ENCODE results near the gene CELSR1.
A peak's percentile ranks its signal among the peaks of the same experiment; 100 is the strongest.

The CELSR1 gene

GRCh38 chr22:46428602-46429324, 108.7 kb downstream of the CELSR1 start:
- DNase-seq (ENCODE audit: low read depth in 1 of 2, low spot score in 1 of 2), result no peak

GRCh38 chr22:46428171-46428570, 109.2 kb downstream of the CELSR1 start:
- no peak for DNase-seq (ENCODE audit: low read depth in 1 of 2, low spot score in 1 of 2)

GRCh38 chr22:46425016-46425415, 112.4 kb downstream of the CELSR1 start:
- DNase-seq (ENCODE audit: low read depth in 1 of 2, low spot score in 1 of 2), result no peak

GRCh38 chr22:46424496-46424895, 112.9 kb downstream of the CELSR1 start:
- no peak for DNase-seq (ENCODE audit: low read depth in 1 of 2, low spot score in 1 of 2)

GRCh38 chr22:46422896-46423295, 114.5 kb downstream of the CELSR1 start:
- DNase-seq (ENCODE audit: low read depth in 1 of 2, low spot score in 1 of 2), result no peak

GRCh38 chr22:46421267-46421666, 116.2 kb downstream of the CELSR1 start:
- peak in 1 of 2 donors; percentile 15 for DNase-seq (ENCODE audit: low read depth in 1 of 2, low spot score in 1 of 2)

GRCh38 chr22:46419754-46420571, 117.5 kb downstream of the CELSR1 start:
- no peak for DNase-seq (ENCODE audit: low read depth in 1 of 2, low spot score in 1 of 2)

- DNase-seq (ENCODE audit: low read depth in 1 of 2, low spot score in 1 of 2), result no peak
Measured at GRCh38 chr22:46418827-46419226, 118.6 kb downstream of the CELSR1 start.

- no peak for DNase-seq (ENCODE audit: low read depth in 1 of 2, low spot score in 1 of 2)
Measured at GRCh38 chr22:46417769-46418168, 119.7 kb downstream of the CELSR1 start.

GRCh38 chr22:46416891-46417580, 120.4 kb downstream of the CELSR1 start:
- no peak for DNase-seq (ENCODE audit: low read depth in 1 of 2, low spot score in 1 of 2)

- DNase-seq (ENCODE audit: low read depth in 1 of 2, low spot score in 1 of 2), result no peak
Measured at GRCh38 chr22:46416520-46416871, 120.9 kb downstream of the CELSR1 start.

- DNase-seq (ENCODE audit: low read depth in 1 of 2, low spot score in 1 of 2), result no peak
Measured at GRCh38 chr22:46415776-46416519, 121.5 kb downstream of the CELSR1 start.

GRCh38 chr22:46414704-46415103, 122.7 kb downstream of the CELSR1 start:
- no peak for DNase-seq (ENCODE audit: low read depth in 1 of 2, low spot score in 1 of 2)

- no peak for DNase-seq (ENCODE audit: low read depth in 1 of 2, low spot score in 1 of 2)
Measured at GRCh38 chr22:46413725-46414379, 123.6 kb downstream of the CELSR1 start.

GRCh38 chr22:46411347-46411746, 126.1 kb downstream of the CELSR1 start:
- DNase-seq (ENCODE audit: low read depth in 1 of 2, low spot score in 1 of 2), result no peak

- DNase-seq (ENCODE audit: low read depth in 1 of 2, low spot score in 1 of 2), result no peak
Measured at GRCh38 chr22:46410291-46410808, 127.1 kb downstream of the CELSR1 start.

- no peak for DNase-seq (ENCODE audit: low read depth in 1 of 2, low spot score in 1 of 2)
Measured at GRCh38 chr22:46409631-46410210, 127.7 kb downstream of the CELSR1 start.

- DNase-seq (ENCODE audit: low read depth in 1 of 2, low spot score in 1 of 2), result no peak
Measured at GRCh38 chr22:46408568-46409506, 128.6 kb downstream of the CELSR1 start.

GRCh38 chr22:46407748-46408147, 129.7 kb downstream of the CELSR1 start:
- DNase-seq (ENCODE audit: low read depth in 1 of 2, low spot score in 1 of 2), result no peak
